HepG2 (cell line): Measurements from ENCODE around the gene SYS1. TPM values are rescaled to one million over a fixed set of nuclear protein-coding genes. Genes with fewer than 3 reads are reported as not detected.

Experiments used
- ADNP ChIP-seq: sonication (generic); formaldehyde crosslinking; IDR thresholded peaks from 2 replicates; pipeline ENCODE4 v1.4.0; 2020; ENCODE audit warnings: missing genetic modification reagents
- ARHGAP35 ChIP-seq: sonication (generic); formaldehyde crosslinking; IDR thresholded peaks from 2 replicates; pipeline ENCODE4 v1.9.0; 2022; ENCODE audit warnings: mild to moderate bottlenecking, inconsistent platforms, moderate library complexity, missing genetic modification reagents, borderline replicate concordance
- FIP1L1 ChIP-seq: fragments of 200-400 bp; formaldehyde crosslinking; IDR thresholded peaks from 2 replicates; pipeline ENCODE4 v1.6.1; 2018; ENCODE audit warnings: low read depth, mild to moderate bottlenecking, low read length, moderate library complexity, borderline replicate concordance; ENCODE audit not compliant: insufficient read depth
- FOXC1 ChIP-seq: sonication (generic); formaldehyde crosslinking; IDR thresholded peaks from 2 replicates; pipeline ENCODE4 v1.8.0; 2022; ENCODE audit warnings: mild to moderate bottlenecking, missing genetic modification reagents, borderline replicate concordance
- HNRNPH1 ChIP-seq: fragments of 200-400 bp; formaldehyde crosslinking; optimal IDR thresholded peaks from 2 replicates; pipeline ENCODE3; 2017; ENCODE audit warnings: mild to moderate bottlenecking, low read depth, low read length
- IRF2 ChIP-seq: IDR thresholded peaks from 2 replicates; pipeline ENCODE4 v1.6.1; 2018; ENCODE audit warnings: missing genetic modification reagents, missing compliant biosample characterization
- ISL2 ChIP-seq: sonication (generic); formaldehyde crosslinking; IDR thresholded peaks from 2 replicates; pipeline ENCODE4 v1.5.0; 2020; ENCODE audit warnings: missing genetic modification reagents
- KAT7 ChIP-seq: IDR thresholded peaks from 2 replicates; pipeline ENCODE4 v1.6.1; 2018; ENCODE audit warnings: borderline replicate concordance, missing compliant biosample characterization
- RELA ChIP-seq: sonication (generic); formaldehyde crosslinking; IDR thresholded peaks from 2 replicates; pipeline ENCODE4 v1.4.0; 2020; ENCODE audit warnings: missing genetic modification reagents
- SAP130 ChIP-seq: IDR thresholded peaks from 2 replicates; pipeline ENCODE4 v1.6.1; 2016; ENCODE audit warnings: low read depth
- ZNF510 ChIP-seq: sonication (generic); formaldehyde crosslinking; IDR thresholded peaks from 2 replicates; pipeline ENCODE4 v1.4.0; 2020; ENCODE audit warnings: low read depth, mild to moderate bottlenecking, missing genetic modification reagents
- ZNF558 ChIP-seq: sonication (generic); formaldehyde crosslinking; IDR thresholded peaks from 2 replicates; pipeline ENCODE4 v1.9.0; 2022; ENCODE audit warnings: mild to moderate bottlenecking, missing genetic modification reagents, borderline replicate concordance
- polyA plus RNA-seq, 8 experiments: library from polyadenylated mRNA; depleted of rRNA in 3 of 8; stranded (reverse) in 7 of 8; unstranded in 1 of 8; fragments of >200 nt; fragmentation: Illumina TruSeq in 4 of 8; extraction: Trizol in 4 of 8; gene quantifications; 2 replicates each; pipeline versions ENCODE4 v1.2.1 to v1.2.3, GENCODE V29; 2011 to 2016; ENCODE audit warnings: low read depth in 4 of 8, missing spikeins in 1 of 8, mixed read lengths in 1 of 8; ENCODE audit not compliant: insufficient read depth in 1 of 8
- total RNA-seq, 5 experiments: library from RNA; depleted of rRNA; stranded (reverse); fragments of >200 nt; fragmentation: Illumina TruSeq; extraction: Trizol; gene quantifications; 2 replicates each; pipeline ENCODE4 v1.2.3, GENCODE V29; 2016; ENCODE audit warnings: low read depth in 1 of 5
- TF ChIP-seq, protein P1 (sequence below): IDR thresholded peaks from 2 replicates; pipeline ENCODE4 v1.6.1; 2016; ENCODE audit warnings: low read depth, missing genetic modification reagents, missing compliant biosample characterization
- TF ChIP-seq, protein P2 (sequence below): sonication (generic); formaldehyde crosslinking; IDR thresholded peaks from 2 replicates; pipeline ENCODE4 v1.5.1; 2020; ENCODE audit warnings: missing genetic modification reagents, mild to moderate bottlenecking, borderline replicate concordance
- TF ChIP-seq, protein P3 (sequence below): sonication (generic); formaldehyde crosslinking; IDR thresholded peaks from 2 replicates; pipeline ENCODE4 v1.4.0; 2020; ENCODE audit warnings: missing genetic modification reagents, borderline replicate concordance

SYS1 gene
- total and polyA plus RNA-seq, 2 of the 13 experiments (the other 11 are each of a cell fraction or from before 2014, with no cell fraction given): 38.3 to 65.6 TPM

DNA sequence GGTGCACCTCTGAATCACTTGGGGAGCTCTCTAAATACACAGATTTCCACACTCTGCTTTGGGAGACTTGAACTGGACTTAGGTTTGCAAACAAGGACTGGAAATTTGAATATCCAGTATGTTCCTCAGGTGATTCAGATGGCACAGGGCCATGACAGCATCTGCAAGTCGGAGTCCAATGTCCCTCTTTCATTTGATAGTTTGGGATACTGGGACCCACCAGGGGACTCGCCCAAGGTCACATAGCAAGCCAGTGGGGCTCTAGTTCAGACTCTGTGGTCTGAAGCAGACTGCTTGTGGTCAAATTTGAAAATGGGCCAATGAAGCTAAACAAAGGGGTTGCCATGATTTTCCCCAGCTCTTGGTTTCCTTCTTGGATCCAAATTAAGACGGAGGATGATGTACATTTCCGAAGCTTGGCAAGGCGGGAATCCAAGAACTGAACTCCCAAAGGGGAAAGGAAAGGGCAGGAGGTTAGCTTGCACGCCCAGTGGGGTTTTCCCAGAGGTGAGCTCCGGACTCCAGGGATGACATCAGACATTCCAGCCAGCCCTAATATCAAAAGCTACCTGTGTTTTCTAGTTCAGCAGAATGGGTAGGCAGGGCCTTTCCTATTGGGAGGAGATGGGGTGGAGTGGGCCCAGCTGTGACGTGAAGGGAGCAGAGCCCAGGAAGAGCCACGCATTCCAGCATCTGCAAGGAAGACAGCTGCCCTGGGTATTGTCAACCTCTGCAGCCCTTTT, 3.4 kb upstream of the SYS1 start (continued):
- TF ChIP-seq, protein P1, sequence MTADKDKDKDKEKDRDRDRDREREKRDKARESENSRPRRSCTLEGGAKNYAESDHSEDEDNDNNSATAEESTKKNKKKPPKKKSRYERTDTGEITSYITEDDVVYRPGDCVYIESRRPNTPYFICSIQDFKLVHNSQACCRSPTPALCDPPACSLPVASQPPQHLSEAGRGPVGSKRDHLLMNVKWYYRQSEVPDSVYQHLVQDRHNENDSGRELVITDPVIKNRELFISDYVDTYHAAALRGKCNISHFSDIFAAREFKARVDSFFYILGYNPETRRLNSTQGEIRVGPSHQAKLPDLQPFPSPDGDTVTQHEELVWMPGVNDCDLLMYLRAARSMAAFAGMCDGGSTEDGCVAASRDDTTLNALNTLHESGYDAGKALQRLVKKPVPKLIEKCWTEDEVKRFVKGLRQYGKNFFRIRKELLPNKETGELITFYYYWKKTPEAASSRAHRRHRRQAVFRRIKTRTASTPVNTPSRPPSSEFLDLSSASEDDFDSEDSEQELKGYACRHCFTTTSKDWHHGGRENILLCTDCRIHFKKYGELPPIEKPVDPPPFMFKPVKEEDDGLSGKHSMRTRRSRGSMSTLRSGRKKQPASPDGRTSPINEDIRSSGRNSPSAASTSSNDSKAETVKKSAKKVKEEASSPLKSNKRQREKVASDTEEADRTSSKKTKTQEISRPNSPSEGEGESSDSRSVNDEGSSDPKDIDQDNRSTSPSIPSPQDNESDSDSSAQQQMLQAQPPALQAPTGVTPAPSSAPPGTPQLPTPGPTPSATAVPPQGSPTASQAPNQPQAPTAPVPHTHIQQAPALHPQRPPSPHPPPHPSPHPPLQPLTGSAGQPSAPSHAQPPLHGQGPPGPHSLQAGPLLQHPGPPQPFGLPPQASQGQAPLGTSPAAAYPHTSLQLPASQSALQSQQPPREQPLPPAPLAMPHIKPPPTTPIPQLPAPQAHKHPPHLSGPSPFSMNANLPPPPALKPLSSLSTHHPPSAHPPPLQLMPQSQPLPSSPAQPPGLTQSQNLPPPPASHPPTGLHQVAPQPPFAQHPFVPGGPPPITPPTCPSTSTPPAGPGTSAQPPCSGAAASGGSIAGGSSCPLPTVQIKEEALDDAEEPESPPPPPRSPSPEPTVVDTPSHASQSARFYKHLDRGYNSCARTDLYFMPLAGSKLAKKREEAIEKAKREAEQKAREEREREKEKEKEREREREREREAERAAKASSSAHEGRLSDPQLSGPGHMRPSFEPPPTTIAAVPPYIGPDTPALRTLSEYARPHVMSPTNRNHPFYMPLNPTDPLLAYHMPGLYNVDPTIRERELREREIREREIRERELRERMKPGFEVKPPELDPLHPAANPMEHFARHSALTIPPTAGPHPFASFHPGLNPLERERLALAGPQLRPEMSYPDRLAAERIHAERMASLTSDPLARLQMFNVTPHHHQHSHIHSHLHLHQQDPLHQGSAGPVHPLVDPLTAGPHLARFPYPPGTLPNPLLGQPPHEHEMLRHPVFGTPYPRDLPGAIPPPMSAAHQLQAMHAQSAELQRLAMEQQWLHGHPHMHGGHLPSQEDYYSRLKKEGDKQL: no peak
- TF ChIP-seq ZNF510 (CRISPR knock-in tag): no peak
- TF ChIP-seq, protein P2, sequence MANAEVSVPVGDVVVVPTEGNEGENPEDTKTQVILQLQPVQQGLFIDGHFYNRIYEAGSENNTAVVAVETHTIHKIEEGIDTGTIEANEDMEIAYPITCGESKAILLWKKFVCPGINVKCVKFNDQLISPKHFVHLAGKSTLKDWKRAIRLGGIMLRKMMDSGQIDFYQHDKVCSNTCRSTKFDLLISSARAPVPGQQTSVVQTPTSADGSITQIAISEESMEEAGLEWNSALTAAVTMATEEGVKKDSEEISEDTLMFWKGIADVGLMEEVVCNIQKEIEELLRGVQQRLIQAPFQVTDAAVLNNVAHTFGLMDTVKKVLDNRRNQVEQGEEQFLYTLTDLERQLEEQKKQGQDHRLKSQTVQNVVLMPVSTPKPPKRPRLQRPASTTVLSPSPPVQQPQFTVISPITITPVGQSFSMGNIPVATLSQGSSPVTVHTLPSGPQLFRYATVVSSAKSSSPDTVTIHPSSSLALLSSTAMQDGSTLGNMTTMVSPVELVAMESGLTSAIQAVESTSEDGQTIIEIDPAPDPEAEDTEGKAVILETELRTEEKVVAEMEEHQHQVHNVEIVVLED: 0 out of 2 replicates have a peak, but pooled peaks have one; percentile 11
- no peak for TF ChIP-seq KAT7 (CRISPR knock-in tag)
- no peak for TF ChIP-seq ISL2 (CRISPR knock-in tag)
- no peak for TF ChIP-seq ADNP (CRISPR knock-in tag)
- no peak for TF ChIP-seq HNRNPH1
- TF ChIP-seq, protein P3, sequence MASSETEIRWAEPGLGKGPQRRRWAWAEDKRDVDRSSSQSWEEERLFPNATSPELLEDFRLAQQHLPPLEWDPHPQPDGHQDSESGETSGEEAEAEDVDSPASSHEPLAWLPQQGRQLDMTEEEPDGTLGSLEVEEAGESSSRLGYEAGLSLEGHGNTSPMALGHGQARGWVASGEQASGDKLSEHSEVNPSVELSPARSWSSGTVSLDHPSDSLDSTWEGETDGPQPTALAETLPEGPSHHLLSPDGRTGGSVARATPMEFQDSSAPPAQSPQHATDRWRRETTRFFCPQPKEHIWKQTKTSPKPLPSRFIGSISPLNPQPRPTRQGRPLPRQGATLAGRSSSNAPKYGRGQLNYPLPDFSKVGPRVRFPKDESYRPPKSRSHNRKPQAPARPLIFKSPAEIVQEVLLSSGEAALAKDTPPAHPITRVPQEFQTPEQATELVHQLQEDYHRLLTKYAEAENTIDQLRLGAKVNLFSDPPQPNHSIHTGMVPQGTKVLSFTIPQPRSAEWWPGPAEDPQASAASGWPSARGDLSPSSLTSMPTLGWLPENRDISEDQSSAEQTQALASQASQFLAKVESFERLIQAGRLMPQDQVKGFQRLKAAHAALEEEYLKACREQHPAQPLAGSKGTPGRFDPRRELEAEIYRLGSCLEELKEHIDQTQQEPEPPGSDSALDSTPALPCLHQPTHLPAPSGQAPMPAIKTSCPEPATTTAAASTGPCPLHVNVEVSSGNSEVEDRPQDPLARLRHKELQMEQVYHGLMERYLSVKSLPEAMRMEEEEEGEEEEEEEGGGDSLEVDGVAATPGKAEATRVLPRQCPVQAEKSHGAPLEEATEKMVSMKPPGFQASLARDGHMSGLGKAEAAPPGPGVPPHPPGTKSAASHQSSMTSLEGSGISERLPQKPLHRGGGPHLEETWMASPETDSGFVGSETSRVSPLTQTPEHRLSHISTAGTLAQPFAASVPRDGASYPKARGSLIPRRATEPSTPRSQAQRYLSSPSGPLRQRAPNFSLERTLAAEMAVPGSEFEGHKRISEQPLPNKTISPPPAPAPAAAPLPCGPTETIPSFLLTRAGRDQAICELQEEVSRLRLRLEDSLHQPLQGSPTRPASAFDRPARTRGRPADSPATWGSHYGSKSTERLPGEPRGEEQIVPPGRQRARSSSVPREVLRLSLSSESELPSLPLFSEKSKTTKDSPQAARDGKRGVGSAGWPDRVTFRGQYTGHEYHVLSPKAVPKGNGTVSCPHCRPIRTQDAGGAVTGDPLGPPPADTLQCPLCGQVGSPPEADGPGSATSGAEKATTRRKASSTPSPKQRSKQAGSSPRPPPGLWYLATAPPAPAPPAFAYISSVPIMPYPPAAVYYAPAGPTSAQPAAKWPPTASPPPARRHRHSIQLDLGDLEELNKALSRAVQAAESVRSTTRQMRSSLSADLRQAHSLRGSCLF: no peak; the same call in 1 of the 2 replicates
- TF ChIP-seq ZNF558: no peak
- peak; percentile 63; the same call in 1 of the 2 replicates for TF ChIP-seq SAP130 (CRISPR knock-in tag)
- no peak; the same call in 1 of the 2 replicates for TF ChIP-seq ARHGAP35 (CRISPR knock-in tag)
- TF ChIP-seq RELA (CRISPR knock-in tag): peak; percentile 100
- TF ChIP-seq IRF2 (CRISPR knock-in tag): no peak; the same call in 1 of the 2 replicates
- no peak for TF ChIP-seq FOXC1
- no peak for TF ChIP-seq FIP1L1
